ENCODE results near the gene IER5L.
"Not testable (repeated sequence)": the region's sequence is repeated elsewhere in the genome, so short reads cannot be mapped to it uniquely, and the experiment has no call there.

IER5L gene

GRCh38 chr9:129163753-129164152, 14.3 kb downstream of the IER5L start:
- DNase-seq (ENCODE audit: low read depth), result no peak
- TF ChIP-seq, protein P1, sequence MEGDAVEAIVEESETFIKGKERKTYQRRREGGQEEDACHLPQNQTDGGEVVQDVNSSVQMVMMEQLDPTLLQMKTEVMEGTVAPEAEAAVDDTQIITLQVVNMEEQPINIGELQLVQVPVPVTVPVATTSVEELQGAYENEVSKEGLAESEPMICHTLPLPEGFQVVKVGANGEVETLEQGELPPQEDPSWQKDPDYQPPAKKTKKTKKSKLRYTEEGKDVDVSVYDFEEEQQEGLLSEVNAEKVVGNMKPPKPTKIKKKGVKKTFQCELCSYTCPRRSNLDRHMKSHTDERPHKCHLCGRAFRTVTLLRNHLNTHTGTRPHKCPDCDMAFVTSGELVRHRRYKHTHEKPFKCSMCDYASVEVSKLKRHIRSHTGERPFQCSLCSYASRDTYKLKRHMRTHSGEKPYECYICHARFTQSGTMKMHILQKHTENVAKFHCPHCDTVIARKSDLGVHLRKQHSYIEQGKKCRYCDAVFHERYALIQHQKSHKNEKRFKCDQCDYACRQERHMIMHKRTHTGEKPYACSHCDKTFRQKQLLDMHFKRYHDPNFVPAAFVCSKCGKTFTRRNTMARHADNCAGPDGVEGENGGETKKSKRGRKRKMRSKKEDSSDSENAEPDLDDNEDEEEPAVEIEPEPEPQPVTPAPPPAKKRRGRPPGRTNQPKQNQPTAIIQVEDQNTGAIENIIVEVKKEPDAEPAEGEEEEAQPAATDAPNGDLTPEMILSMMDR (IDR thresholded peaks at IDR 0.05; ENCODE audit: insufficient read depth, low read depth, low read length, missing control alignments), result no peak
- no peak overlapping the region for H3K4me3 ChIP-seq (ENCODE audit: low read depth, low read length)

DNA sequence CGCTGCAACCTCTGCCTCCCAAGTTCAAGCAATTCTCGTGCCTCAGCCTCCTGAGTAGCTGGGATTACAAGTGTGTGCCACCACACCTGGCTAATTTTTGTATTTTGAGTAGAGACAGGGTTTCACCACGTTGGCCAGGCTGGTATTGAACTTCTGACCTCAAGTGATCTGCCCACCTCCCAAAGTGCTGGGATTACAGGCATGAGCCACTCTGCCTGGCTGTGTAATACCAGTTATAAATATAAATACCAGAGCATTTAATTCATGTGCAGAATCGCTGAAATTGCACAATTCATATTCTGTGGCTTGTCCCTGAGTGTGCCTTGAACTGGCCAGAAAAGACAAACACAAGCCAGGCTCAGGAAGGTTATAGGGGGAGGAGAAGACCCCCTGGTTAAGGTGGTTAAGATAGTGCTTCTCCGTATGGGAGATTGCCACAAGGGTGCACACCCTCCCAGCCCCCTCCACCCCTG, 14.8 kb downstream of the IER5L start:
- not testable (repeated sequence) for DNase-seq (ENCODE audit: low read depth); H3K4me3 ChIP-seq (ENCODE audit: low read depth, low read length)

DNA sequence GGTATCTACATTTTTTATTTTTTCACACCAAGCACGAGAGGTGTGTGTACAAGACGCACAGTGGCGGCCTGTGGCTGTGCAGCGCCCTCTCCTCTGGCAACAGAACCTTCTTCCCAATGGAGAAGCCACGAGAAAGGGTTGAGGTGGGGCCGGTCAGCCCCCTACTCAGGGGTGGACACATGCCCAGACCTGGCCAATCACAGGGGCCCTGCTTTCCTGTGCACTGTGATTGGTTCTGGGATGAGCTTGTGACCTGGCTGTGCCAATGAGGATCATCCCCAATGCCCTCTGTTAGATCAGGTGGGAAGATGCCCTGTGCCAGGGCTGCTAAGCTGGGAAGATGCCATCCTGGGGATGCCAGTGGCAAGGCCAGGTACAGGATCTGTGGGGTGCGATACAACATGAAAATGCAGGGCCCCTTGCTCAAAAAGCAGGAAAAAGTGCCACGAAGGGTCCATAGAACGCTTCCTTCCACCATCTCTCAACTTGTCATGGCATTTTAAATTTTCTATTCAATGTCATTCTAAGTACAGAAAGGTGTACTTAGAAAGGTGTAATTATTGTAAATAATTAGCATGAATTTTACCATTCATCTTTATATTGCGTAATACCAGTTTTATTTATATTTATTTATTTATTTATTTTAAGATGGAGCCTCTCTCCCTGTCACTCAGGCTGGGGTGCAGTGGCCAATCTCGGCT, 15.4 kb downstream of the IER5L start:
- TF ChIP-seq, protein P1 (IDR thresholded peaks at IDR 0.05; ENCODE audit: insufficient read depth, low read depth, low read length, missing control alignments), result no peak
- no peak for DNase-seq (ENCODE audit: low read depth)
- H3K4me3 ChIP-seq (ENCODE audit: low read depth, low read length), result no peak overlapping the region

DNA sequence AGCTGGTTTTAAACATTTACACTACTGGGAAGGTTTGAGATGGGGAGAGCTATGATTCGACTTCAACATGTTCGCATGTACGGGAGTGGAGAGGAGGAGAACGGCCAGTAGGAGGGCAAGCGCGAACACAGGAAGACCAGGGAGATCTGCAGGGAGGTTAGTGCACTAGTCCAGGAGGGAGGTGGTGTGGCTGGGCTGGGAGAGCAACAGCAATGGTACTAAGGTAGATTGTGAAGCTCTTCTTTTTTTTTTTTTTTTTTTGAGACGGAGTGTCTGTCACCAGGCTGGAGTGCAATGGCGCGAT, 16.6 kb downstream of the IER5L start:
- TF ChIP-seq, protein P1 (IDR thresholded peaks at IDR 0.05; ENCODE audit: insufficient read depth, low read depth, low read length, missing control alignments), result no peak
- no peak for DNase-seq (ENCODE audit: low read depth)
- no peak overlapping the region for H3K4me3 ChIP-seq (ENCODE audit: low read depth, low read length)

DNA sequence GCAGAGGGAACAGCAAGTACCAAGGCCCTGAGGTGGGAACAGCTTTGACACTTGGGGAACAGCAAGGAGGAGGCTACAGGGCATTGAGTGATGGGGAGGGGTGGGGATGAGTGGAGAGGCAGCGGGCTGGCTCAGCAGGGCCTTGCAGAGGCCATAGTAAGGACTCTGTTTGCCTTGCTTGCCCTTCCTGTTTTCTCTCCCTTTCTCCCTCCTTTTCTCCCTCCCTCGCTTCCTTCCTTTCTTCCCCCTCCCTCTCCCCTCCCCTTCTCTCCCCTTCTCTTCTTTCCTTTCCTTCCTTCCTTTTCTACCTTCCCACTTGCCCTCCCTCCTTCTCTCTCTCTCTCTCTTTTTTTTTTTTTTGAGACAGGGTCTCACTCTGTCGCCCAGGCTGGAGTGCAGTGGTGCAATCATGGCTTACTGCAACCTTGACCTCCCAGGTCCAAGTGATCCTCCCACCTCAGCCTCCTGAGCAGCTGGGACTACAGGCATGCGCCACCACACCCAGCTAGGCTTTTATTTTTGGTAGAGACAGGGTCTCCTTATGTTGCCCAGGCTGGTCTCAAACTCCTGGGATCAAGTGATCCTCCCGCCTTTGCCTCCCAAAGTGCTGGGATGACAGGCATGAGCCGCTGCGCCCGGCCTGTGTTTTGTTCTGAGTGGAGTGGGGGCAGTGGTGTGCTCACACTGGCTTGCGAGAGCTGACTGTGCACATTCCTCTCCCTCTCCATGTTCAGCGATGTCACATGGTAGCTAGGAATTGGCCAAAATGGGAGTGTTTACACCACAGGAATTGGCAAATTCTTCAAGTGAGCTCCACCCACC, 17.1 kb downstream of the IER5L start:
- TF ChIP-seq, protein P1 (IDR thresholded peaks at IDR 0.05; ENCODE audit: insufficient read depth, low read depth, low read length, missing control alignments), result no peak
- no peak for DNase-seq (ENCODE audit: low read depth)
- H3K4me3 ChIP-seq (ENCODE audit: low read depth, low read length), result no peak overlapping the region

DNA sequence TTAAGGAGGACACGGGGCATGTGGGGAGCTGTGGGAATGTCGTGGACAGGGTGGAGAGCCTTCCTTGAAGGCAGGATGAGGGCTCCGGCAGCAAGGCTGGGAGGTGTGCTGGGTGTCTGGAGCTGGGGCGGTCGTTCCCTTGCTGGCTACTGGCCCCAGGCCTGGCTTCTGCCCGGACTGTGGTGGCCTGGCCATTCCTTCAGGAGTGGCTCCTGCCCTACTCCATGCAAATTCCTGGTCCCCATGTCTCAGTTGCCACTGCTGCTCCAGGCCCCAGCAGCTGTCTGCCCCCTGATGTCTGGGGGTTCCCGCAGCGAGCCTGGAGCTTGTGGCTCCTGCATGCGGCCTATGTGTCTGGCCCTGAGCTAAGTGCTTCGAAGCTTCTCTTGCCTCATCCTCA, 21.9 kb downstream of the IER5L start:
- TF ChIP-seq, protein P1 (IDR thresholded peaks at IDR 0.05; ENCODE audit: insufficient read depth, low read depth, low read length, missing control alignments), result no peak

DNA sequence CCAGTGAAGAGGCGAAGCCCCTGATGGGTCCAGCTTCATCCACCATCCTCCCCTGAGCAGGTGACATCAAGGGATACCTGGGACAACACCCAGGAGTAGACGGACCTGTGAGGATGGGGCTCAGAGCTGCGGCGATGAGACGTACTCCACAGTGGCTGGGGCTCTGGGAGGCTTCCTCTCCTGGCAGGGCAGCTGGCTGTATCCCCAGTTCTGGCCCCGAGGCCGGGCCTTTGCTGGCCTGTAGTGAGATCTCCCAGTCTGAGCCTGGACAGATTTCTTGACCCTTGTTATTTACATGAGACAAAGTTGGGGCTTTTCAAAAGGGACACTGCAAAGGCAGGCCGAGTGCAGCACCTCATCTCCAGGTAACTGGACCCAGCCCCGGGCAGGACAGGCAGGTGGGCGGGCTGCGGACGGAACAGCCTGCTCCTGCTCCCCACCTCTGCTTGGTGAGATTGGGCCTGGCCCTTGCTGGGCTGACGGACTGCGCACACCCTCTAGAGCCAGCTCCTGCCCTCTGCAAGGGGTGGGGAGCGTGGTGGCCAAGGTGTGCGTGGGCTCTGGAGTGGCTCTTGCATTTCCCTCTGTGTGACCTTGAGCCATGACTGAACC, 23.1 kb downstream of the IER5L start:
- no peak overlapping the region for H3K4me3 ChIP-seq (ENCODE audit: low read depth, low read length)
- no peak for DNase-seq (ENCODE audit: low read depth)
- TF ChIP-seq, protein P1 (IDR thresholded peaks at IDR 0.05; ENCODE audit: insufficient read depth, low read depth, low read length, missing control alignments), result no peak

More for the DNA sequence above, 21.9 kb downstream of the IER5L start:
- DNase-seq (ENCODE audit: low read depth), result no peak
- H3K4me3 ChIP-seq (ENCODE audit: low read depth, low read length), result no peak overlapping the region
